Right cardiac atrium (tissue), 5 donors: ENCODE results near the gene PLEKHG1. TPM values are rescaled to one million over a fixed set of nuclear protein-coding genes. Genes with fewer than 3 reads are reported as not detected.
A peak's percentile ranks its signal among the peaks of the same experiment; 100 is the strongest.

Experiments
- ATAC-seq, 2 donors: fragments of 200-7000 bp; cut with Tn5 transposase; one replicate each; pipeline versions ENCODE4 v1.8.0 to v1.9.1; 2020; ENCODE audit warnings: moderate library complexity in 2 of 2, mild to moderate bottlenecking in 1 of 2
- DNase-seq, 3 donors: peaks; one replicate each; pipeline ENCODE4 v3.0.0-alpha.2; 2020
- H3K27ac ChIP-seq: one replicate; pipeline ENCODE4 v1.5.1; 2013; ENCODE audit warnings: mild to moderate bottlenecking, low read length, control low read depth, moderate library complexity
- H3K27me3 ChIP-seq: one replicate; pipeline ENCODE4 v1.6.1; 2013; ENCODE audit not compliant: control insufficient read depth, insufficient read depth
- H3K4me1 ChIP-seq: one replicate; pipeline ENCODE4 v1.6.1; 2013; ENCODE audit warnings: low read length; ENCODE audit not compliant: control insufficient read depth, insufficient read depth
- H3K4me3 ChIP-seq: one replicate; pipeline ENCODE4 v1.5.1; 2013; ENCODE audit warnings: low read length, control low read depth
- H3K9me3 ChIP-seq: one replicate; pipeline ENCODE4 v1.6.1; 2013; ENCODE audit warnings: low read length; ENCODE audit not compliant: control insufficient read depth
- WGBS: extraction: QIAGEN DNeasy Blood & Tissue Kit; methylation state at CpG from one replicate; pipeline ENCODE4 v1.1.7; 2013; 5-methylcytosine and 5-hydroxymethylcytosine counted together
- intact Hi-C, 4 donors: fragments of 100-400 bp; cut with DNase I; formaldehyde crosslinking; loops; one replicate each; pipeline versions ENCODE4 v1.11.0 to v1.14.0; 2022 to 2023
- polyA plus RNA-seq: library from polyadenylated mRNA; stranded (reverse); fragments of 200-250 nt; gene quantifications from one replicate; pipeline ENCODE4 v1.2.3, GENCODE V29; 2013
- total RNA-seq, 4 donors: library from RNA; stranded (reverse); fragmentation: NEBNext Ultra II Directional; extraction: Animal tissue kit (Norgen Biotek cat#: 25700); gene quantifications; one replicate each; pipeline ENCODE4 v1.2.1, GENCODE V29; 2021
- donor health status: healthy with polysubstance abuse.
- donor health status: DM: no; HTN: yes; CAD: no.
- donor health status: DM: no; HTN: no; CAD: no.
- donor health status: DM: no; HTN: yes; CAD: no; lungs with severe emphysema.
- donor health status: DM: yes; HTN: yes; CAD: no.

The PLEKHG1 gene
- total and polyA plus RNA-seq, 5 donors: 2.2 to 17.6 (median 7.1) TPM

GRCh38 chr6:150604467-150604866 is 4.8 kb downstream of the PLEKHG1 start:
- peaks cover 12% of the 10 kb centered on the region for H3K4me1 ChIP-seq
- no peak overlapping the region for H3K4me3 ChIP-seq
- H3K27me3 ChIP-seq: no peaks in the 10 kb centered on the region
- no peaks in the 10 kb centered on the region for H3K9me3 ChIP-seq
- H3K27ac ChIP-seq: no peak overlapping the region
- 69% methylated on average over 6 of the region's 6 CpGs for WGBS
- no peak for DNase-seq
- no peak for ATAC-seq
- intact Hi-C loops: loop anchor here in 1 of 4 donors (10.0 kb wide), 1 partner anchor 180 kb away; no protein-coding TSS in a partner anchor

- H3K27ac ChIP-seq: no peak overlapping the region
- H3K9me3 ChIP-seq: no peaks in the 10 kb centered on the region
- no peaks in the 10 kb centered on the region for H3K27me3 ChIP-seq
- H3K4me1 ChIP-seq: peaks cover 12% of the 10 kb centered on the region
- H3K4me3 ChIP-seq: no peak overlapping the region
- WGBS: 90% methylated on average over 3 of the region's 3 CpGs
- intact Hi-C loops: loop anchor here in 1 of 4 donors (10.0 kb wide), 1 partner anchor 181 kb away; no protein-coding TSS in a partner anchor
- ATAC-seq: no peak
- no peak for DNase-seq
Observed at GRCh38 chr6:150605333-150605732, 5.6 kb downstream of the PLEKHG1 start.

- intact Hi-C loops: loop anchor here in 1 of 4 donors (10.0 kb wide), 1 partner anchor 181 kb away; no protein-coding TSS in a partner anchor
- Histone ChIP-seq H3K9me3 (no peaks in the 10 kb centered on the region), H3K27ac (no peak overlapping the region), H3K4me3 (no peak overlapping the region), H3K27me3 (no peaks in the 10 kb centered on the region), H3K4me1 (peaks cover 12% of the 10 kb centered on the region)
- ATAC-seq (no peak), DNase-seq (peak in 1 of 3 donors; percentile 57)
- 35% methylated on average over 3 of the region's 3 CpGs for WGBS
Observed at GRCh38 chr6:150606168-150606591, 6.5 kb downstream of the PLEKHG1 start.

GRCh38 chr6:150606647-150607328 is 7.1 kb downstream of the PLEKHG1 start:
- no peak for DNase-seq
- Histone ChIP-seq H3K4me3 (no peak overlapping the region), H3K27ac (peak overlapping the region; percentile 50), H3K27me3 (no peaks in the 10 kb centered on the region), H3K9me3 (no peaks in the 10 kb centered on the region), H3K4me1 (peaks cover 12% of the 10 kb centered on the region)
- intact Hi-C loops: loop anchor here in 1 of 4 donors (10.0 kb wide), 1 partner anchor 182 kb away; no protein-coding TSS in a partner anchor
- 37% methylated on average over 5 of the region's 5 CpGs for WGBS
- ATAC-seq: peak in 1 of 2 donors; percentile 43

DNA sequence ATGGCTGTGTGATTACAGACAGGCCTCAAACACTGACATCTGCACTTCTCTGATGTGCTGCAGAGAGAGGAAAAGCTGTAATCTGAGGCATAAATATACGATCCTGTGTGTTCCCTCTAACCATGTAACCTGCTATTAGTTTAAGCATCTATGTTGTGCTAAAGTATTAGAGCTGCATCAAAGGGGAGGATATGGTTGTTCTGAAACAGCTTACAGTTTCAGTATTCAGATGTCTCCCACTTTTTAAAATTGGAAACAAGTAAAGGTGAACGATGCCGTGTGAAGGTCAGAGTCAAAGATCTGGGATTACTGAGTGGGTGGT is 7.6 kb downstream of the PLEKHG1 start:
- ATAC-seq (no peak), DNase-seq (no peak)
- WGBS: 69% methylated on average over 3 of the region's 3 CpGs
- no peak overlapping the region for H3K4me3 ChIP-seq
- H3K4me1 ChIP-seq: peaks cover 12% of the 10 kb centered on the region
- no peaks in the 10 kb centered on the region for H3K27me3 ChIP-seq
- H3K9me3 ChIP-seq: no peaks in the 10 kb centered on the region
- H3K27ac ChIP-seq: peak overlapping the region; percentile 50
- intact Hi-C loops: loop anchor here in 1 of 4 donors (10.0 kb wide), 1 partner anchor 182 kb away; no protein-coding TSS in a partner anchor

- intact Hi-C loops: no loop called here
- H3K27me3 ChIP-seq: no peaks in the 10 kb centered on the region
- H3K9me3 ChIP-seq: no peaks in the 10 kb centered on the region
- peaks cover 15% of the 10 kb centered on the region for H3K4me1 ChIP-seq
- H3K27ac ChIP-seq: no peak overlapping the region
- DNase-seq: no peak
- ATAC-seq: no peak
- no peak overlapping the region for H3K4me3 ChIP-seq
Observed at GRCh38 chr6:150610584-150610983, 10.9 kb downstream of the PLEKHG1 start.

DNA sequence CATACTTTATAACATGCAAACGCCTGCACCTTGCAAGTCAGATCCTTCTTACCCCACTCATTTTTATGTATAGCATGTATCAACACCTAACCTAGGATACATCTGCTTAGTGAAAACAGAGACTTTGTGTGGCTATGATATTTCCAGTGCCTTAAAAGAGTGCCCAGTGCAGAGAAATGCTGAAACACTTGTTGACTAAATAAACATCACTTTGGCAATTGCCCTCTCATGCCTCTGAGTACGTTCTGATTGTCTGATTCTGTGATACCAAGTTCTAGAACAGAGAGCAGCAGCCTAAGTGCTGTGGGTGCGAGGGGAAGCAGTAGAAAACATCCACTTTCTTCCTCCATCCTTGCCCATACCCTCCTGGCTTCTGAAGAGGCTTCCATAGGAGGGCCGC is 13.6 kb downstream of the PLEKHG1 start:
- intact Hi-C loops: no loop called here
- peaks cover 3% of the 10 kb centered on the region for H3K4me1 ChIP-seq
- no peak for DNase-seq
- ATAC-seq: no peak
- WGBS: 91% methylated on average over 4 of the region's 4 CpGs
- H3K9me3 ChIP-seq: no peaks in the 10 kb centered on the region
- H3K27ac ChIP-seq: no peak overlapping the region
- no peak overlapping the region for H3K4me3 ChIP-seq
- H3K27me3 ChIP-seq: no peaks in the 10 kb centered on the region

GRCh38 chr6:150615967-150616366 is 16.3 kb downstream of the PLEKHG1 start:
- H3K4me1 ChIP-seq: peaks cover 8% of the 10 kb centered on the region
- ATAC-seq: no peak
- no peaks in the 10 kb centered on the region for H3K27me3 ChIP-seq
- no peak overlapping the region for H3K4me3 ChIP-seq
- intact Hi-C loops: no loop called here
- DNase-seq: no peak
- no peaks in the 10 kb centered on the region for H3K9me3 ChIP-seq
- H3K27ac ChIP-seq: no peak overlapping the region

- Histone ChIP-seq H3K4me1 (peaks cover 8% of the 10 kb centered on the region), H3K27ac (no peak overlapping the region), H3K9me3 (no peaks in the 10 kb centered on the region), H3K4me3 (no peak overlapping the region), H3K27me3 (no peaks in the 10 kb centered on the region)
- WGBS: 56% methylated on average over 2 of the region's 2 CpGs
- DNase-seq (no peak), ATAC-seq (no peak)
- intact Hi-C loops: no loop called here
Observed at GRCh38 chr6:150616586-150616985, 16.9 kb downstream of the PLEKHG1 start.

GRCh38 chr6:150617062-150617461 is 17.4 kb downstream of the PLEKHG1 start:
- ATAC-seq (no peak), DNase-seq (no peak)
- intact Hi-C loops: no loop called here
- Histone ChIP-seq H3K27me3 (no peaks in the 10 kb centered on the region), H3K4me1 (peaks cover 11% of the 10 kb centered on the region), H3K27ac (no peak overlapping the region), H3K9me3 (no peaks in the 10 kb centered on the region), H3K4me3 (no peak overlapping the region)
- 70% methylated on average over 3 of the region's 3 CpGs for WGBS

- ATAC-seq: no peak
- Histone ChIP-seq H3K9me3 (no peaks in the 10 kb centered on the region), H3K4me3 (no peak overlapping the region), H3K4me1 (peaks cover 11% of the 10 kb centered on the region), H3K27me3 (no peaks in the 10 kb centered on the region), H3K27ac (peak overlapping the region; percentile 64)
- intact Hi-C loops: no loop called here
- no peak for DNase-seq
- 64% methylated on average over 6 of the region's 6 CpGs for WGBS
Observed at GRCh38 chr6:150617496-150618460, 18.1 kb downstream of the PLEKHG1 start.
